Endodermal cell (in vitro differentiated cells): ENCODE data around the gene ZNF264. TPM values are rescaled to one million over a fixed set of nuclear protein-coding genes. Genes with fewer than 3 reads are reported as not detected.

Source experiments
- DNase-seq: peaks from one replicate; pipeline ENCODE4 v3.0.0-alpha.2; 2017
- H3K27ac ChIP-seq: 2 replicates; pipeline ENCODE4 v1.5.1; 2013; ENCODE audit warnings: mild to moderate bottlenecking, low read depth, low read length, moderate library complexity
- H3K27me3 ChIP-seq: 2 replicates; pipeline ENCODE4 v1.6.1; 2013; ENCODE audit warnings: mild to moderate bottlenecking, low read length, moderate library complexity; ENCODE audit not compliant: insufficient read depth, control insufficient read depth, poor library complexity, severe bottlenecking
- H3K36me3 ChIP-seq: 2 replicates; pipeline ENCODE4 v1.7.0; 2013; ENCODE audit warnings: mild to moderate bottlenecking, low read length, moderate library complexity; ENCODE audit not compliant: control insufficient read depth, insufficient read depth
- H3K4me1 ChIP-seq: one replicate; pipeline ENCODE4 v1.7.0; 2013; ENCODE audit warnings: low read length; ENCODE audit not compliant: control insufficient read depth, insufficient read depth
- H3K4me3 ChIP-seq: 2 replicates; pipeline ENCODE4 v1.5.1; 2013; ENCODE audit warnings: mild to moderate bottlenecking, low read length, moderate library complexity
- H3K9ac ChIP-seq: 2 replicates; pipeline ENCODE4 v1.6.1; 2013; ENCODE audit warnings: mild to moderate bottlenecking, low read length, moderate library complexity; ENCODE audit not compliant: poor library complexity, severe bottlenecking; ENCODE audit errors: extremely low read depth
- H3K9me3 ChIP-seq: 2 replicates; pipeline ENCODE4 v1.6.1; 2013; ENCODE audit warnings: mild to moderate bottlenecking, low read length, moderate library complexity; ENCODE audit not compliant: control insufficient read depth
- H3K27ac Mint-ChIP-seq: 2 replicates; pipeline ENCODE4 v1.8.0; 2020; ENCODE audit warnings: mixed read lengths
- H3K27me3 Mint-ChIP-seq: 2 replicates; pipeline ENCODE4 v1.8.0; 2021; ENCODE audit warnings: mild to moderate bottlenecking, mixed read lengths; ENCODE audit not compliant: insufficient read depth
- H3K36me3 Mint-ChIP-seq: 2 replicates; pipeline ENCODE4 v1.8.0; 2020; ENCODE audit warnings: low read depth, mixed read lengths
- H3K4me1 Mint-ChIP-seq: 2 replicates; pipeline ENCODE4 v1.8.0; 2020; ENCODE audit warnings: mixed read lengths
- H3K4me3 Mint-ChIP-seq: 2 replicates; pipeline ENCODE4 v1.8.0; 2020; ENCODE audit warnings: mild to moderate bottlenecking, moderate library complexity, mixed read lengths
- H3K9me3 Mint-ChIP-seq: 2 replicates; pipeline ENCODE4 v1.8.0; 2020; ENCODE audit warnings: mild to moderate bottlenecking, mixed read lengths
- CTCF ChIP-seq: fragments of 200-600 bp; sonication (generic); conservative IDR thresholded peaks from 2 replicates; pipeline ENCODE4 v1.5.0; 2021; ENCODE audit warnings: antibody characterized with exemption, mild to moderate bottlenecking
- WGBS, 2 experiments: methylation state at CpG; one replicate each; pipeline versions ENCODE4 v1.1.5 to v1.1.7; 2013; ENCODE audit warnings: missing lambda C conversion rate in 2 of 2, mixed read lengths in 1 of 2; ENCODE audit not compliant: insufficient coverage in 1 of 2, insufficient read length in 1 of 2; 5-methylcytosine and 5-hydroxymethylcytosine counted together
- total RNA-seq, 2 donors: library from RNA; stranded (reverse); fragmentation: NEBNext Ultra II Directional in 1 of 2; extraction: Animal tissue kit (Norgen Biotek cat#: 25700) in 1 of 2; gene quantifications; 2 replicates in 1 of 2; 3 replicates in 1 of 2; pipeline ENCODE4 v1.2.1, GENCODE V29; 2021

The ZNF264 gene
- total RNA-seq, 2 donors from 2014 or later: 29.8 to 38.4 TPM

- DNase-seq: peak; percentile 18
- WGBS, 2 experiments: 96 to 100% methylated on average over 4 to 7 of the region's 7 CpGs
- no peak overlapping the region for H3K4me3 ChIP-seq
- no peaks in the 10 kb centered on the region for H3K27me3 Mint-ChIP-seq
- H3K27ac ChIP-seq: no peak overlapping the region
- no peak overlapping the region for H3K9ac ChIP-seq
- H3K36me3 ChIP-seq: peaks cover 80% of the 10 kb centered on the region
- H3K4me3 Mint-ChIP-seq: no peak overlapping the region
- no peaks in the 10 kb centered on the region for H3K4me1 ChIP-seq
- H3K27me3 ChIP-seq: no peaks in the 10 kb centered on the region
- no peak overlapping the region for H3K27ac Mint-ChIP-seq
- H3K9me3 ChIP-seq: no peaks in the 10 kb centered on the region
- peaks cover 66% of the 10 kb centered on the region for H3K36me3 Mint-ChIP-seq
- TF ChIP-seq CTCF: no peak
- H3K4me1 Mint-ChIP-seq: no peaks in the 10 kb centered on the region
- peaks cover 2% of the 10 kb centered on the region for H3K9me3 Mint-ChIP-seq
Observed at GRCh38 chr19:57212109-57212508, 20.8 kb downstream of the ZNF264 start.

GRCh38 chr19:57227502-57227901 is 36.2 kb downstream of the ZNF264 start:
- no peak overlapping the region for H3K9ac ChIP-seq
- Mint-ChIP-seq H3K27ac (no peak overlapping the region), H3K27me3 (peaks cover 15% of the 10 kb centered on the region), H3K4me3 (no peak overlapping the region), H3K4me1 (no peaks in the 10 kb centered on the region), H3K9me3 (no peaks in the 10 kb centered on the region), H3K36me3 (no peaks in the 10 kb centered on the region)
- peak; percentile 17 for DNase-seq
- H3K36me3 ChIP-seq: no peaks in the 10 kb centered on the region
- H3K4me3 ChIP-seq: no peak overlapping the region
- no peak overlapping the region for H3K27ac ChIP-seq
- no peak for TF ChIP-seq CTCF
- H3K4me1 ChIP-seq: no peaks in the 10 kb centered on the region
- H3K9me3 ChIP-seq: no peaks in the 10 kb centered on the region
- 74 to 91% methylated on average over 3 to 5 of the region's 5 CpGs for WGBS, 2 experiments
- no peaks in the 10 kb centered on the region for H3K27me3 ChIP-seq

- peaks cover 10% of the 10 kb centered on the region for H3K27me3 Mint-ChIP-seq
- H3K27ac Mint-ChIP-seq: no peak overlapping the region
- Histone ChIP-seq H3K4me1 (no peaks in the 10 kb centered on the region), H3K36me3 (no peaks in the 10 kb centered on the region), H3K4me3 (no peak overlapping the region), H3K9me3 (no peaks in the 10 kb centered on the region), H3K27ac (no peak overlapping the region), H3K9ac (no peak overlapping the region), H3K27me3 (no peaks in the 10 kb centered on the region)
- peak; percentile 30 for DNase-seq
- H3K4me1 Mint-ChIP-seq: no peaks in the 10 kb centered on the region
- no peak overlapping the region for H3K4me3 Mint-ChIP-seq
- WGBS, 2 experiments: 62 to 94% methylated on average over 2 to 9 of the region's 9 CpGs
- no peaks in the 10 kb centered on the region for H3K36me3 Mint-ChIP-seq
- H3K9me3 Mint-ChIP-seq: no peaks in the 10 kb centered on the region
- no peak for TF ChIP-seq CTCF
Observed at GRCh38 chr19:57231686-57232085, 40.4 kb downstream of the ZNF264 start.
